ENCODE measurements around the gene NEDD9.
A peak's percentile ranks its signal among the peaks of the same experiment; 100 is the strongest.

The NEDD9 gene

DNA sequence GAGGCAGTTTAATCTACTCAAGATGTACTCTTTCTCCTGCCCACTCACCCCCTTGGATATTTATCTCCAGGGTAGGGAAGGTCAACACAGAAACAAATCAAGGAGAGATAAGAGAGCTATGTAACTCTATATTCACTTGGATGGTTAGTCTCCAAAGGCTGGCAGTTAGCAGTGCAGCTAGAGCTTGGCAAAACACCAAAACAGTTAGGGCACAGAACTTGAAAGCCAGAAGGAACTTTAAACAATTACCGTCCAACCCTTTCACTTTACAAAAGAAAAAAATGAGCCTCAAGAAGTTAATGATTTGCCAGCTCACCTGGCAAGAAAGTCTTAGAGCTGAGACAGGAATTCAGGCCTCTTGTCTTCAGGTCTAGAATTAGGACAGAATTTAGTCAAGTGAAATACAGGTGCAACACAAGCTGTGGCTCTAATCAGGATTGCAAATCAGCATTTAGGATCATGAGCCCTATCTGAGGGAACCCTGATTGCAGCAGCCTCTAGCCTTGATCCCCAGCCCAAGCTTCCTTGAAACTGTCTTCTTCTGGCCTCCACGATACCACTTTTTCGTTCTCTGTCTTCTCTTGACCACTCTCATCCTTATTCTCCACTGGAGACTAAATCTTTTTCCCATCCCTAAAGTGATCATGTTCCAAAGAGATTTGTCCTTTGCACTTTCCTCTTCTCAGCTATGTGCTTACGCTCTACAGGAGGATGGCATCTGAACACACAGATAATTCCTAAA is 14.9 kb downstream of the NEDD9 start:
- DNase-seq = peak; percentile 51

DNA sequence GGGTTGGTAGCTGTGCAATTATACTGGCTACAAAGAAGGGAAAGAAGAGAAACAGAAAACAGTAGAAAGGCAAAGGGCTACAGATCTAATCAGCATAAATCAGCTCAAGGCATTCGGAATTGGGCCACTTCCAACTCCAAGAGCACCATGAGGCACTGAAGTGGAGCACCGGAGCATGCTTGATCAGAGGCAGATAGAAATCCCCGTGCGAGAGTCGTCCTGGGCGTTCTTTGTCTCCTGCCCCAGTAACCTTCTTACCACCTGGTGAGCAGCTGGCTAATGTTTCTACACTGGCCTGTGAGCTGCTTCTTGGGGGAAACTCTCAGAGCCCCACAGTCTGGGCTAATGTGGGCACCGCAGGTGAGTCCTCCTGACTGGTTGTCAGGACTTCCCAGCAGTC is 16.7 kb downstream of the NEDD9 start:
- DNase-seq = no peak

DNA sequence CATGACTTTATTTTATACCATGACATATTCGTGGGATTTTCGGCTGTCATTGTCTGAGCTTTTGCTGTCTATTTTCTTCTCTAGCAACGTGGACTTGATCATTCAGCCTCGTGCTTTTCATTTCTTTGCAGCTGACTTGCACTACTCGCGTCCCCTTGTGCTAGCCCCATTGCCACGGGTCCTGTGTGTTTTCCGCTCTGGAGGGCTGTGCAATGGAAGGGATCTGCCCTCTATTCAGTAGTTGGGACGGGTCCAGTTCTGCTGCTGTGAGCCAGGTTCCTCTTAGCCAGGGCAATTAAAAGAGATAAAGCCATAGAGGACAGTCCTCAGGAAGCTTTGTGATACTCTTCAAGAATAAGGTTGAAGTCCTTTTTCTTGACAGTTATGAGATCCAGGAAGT is 17.6 kb downstream of the NEDD9 start:
- DNase-seq = no peak

DNA sequence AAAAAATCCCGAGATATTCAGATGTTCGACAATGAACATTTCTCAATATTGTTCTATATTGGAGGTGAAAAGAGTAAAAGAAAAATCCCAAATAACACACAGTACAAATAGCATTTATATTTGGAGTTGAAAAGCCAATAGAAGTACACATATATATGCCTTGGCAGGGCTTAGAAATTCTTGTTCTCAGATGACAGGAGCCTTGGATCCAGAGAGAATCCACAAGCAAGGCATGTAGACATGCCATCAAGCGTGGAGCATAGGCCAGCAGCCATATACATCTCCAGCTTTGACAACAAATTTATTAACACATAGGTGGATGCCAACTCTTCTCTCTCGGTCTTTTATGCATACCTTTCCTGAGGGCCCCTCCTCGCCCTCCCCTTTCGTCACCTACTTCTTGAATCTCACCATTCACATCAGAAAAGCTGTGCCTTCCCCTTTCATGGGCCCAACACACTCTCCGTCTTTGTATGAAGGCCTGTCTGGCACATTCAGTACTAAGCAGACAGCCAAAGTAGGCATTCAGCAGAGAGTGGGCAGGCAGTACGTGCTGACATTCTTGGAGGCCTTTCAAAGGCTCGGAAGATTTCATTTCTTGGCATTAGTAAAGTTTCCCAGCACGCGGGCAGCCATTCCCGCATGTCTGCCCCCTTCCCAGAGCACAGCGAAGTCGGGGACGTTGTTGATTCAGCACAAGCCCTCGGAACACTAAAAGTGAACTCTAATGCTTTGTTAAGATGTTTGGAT is 18.2 kb downstream of the NEDD9 start:
- DNase-seq = no peak

DNA sequence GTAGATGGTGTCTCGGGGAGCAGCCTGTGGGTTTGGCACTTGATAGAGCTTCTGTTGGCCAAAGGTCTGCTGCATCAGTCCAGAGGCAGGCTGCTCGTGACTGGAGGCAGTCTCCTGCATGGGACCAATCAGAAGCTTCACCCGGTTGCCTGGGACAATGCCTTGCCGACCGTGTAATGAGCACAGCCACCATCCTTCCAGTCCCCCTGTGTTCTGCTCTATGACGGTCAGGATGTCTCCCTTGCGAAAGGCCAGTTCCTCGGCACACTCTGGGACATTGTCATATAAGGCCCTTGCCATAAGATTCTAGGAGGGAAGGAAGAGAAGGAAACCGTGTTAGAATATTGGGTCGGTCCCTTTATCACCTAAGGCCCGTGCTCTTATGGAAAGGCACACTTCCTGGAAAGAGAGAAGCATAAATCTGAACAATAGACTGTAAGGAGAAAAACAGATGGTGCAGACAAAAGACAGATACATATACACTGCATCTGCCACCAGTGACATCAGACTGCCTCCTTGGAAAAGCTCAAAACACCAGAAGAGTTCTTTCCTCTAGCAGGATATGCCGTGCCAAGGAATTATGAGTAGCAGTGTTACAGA is 18.9 kb downstream of the NEDD9 start:
- no peak for DNase-seq

DNA sequence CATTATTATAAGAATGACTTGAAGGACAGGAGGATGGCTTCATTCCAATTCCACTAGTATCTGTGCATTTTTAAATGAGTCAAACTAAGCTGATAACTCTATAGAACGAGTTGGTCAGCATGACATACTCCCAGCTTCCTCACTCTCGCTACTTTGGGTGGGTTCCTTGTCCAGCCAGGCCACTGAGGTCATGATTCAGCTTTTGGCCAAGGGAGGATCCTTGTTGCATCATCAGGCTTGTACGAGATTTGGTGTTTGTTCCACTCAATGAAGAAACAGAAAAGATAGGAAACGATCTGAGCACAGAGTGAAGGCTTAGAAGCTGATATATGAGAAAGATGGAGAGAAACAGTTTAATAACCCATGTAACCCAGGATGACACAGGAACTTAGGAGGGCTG is 19.8 kb downstream of the NEDD9 start:
- DNase-seq = no peak

DNA sequence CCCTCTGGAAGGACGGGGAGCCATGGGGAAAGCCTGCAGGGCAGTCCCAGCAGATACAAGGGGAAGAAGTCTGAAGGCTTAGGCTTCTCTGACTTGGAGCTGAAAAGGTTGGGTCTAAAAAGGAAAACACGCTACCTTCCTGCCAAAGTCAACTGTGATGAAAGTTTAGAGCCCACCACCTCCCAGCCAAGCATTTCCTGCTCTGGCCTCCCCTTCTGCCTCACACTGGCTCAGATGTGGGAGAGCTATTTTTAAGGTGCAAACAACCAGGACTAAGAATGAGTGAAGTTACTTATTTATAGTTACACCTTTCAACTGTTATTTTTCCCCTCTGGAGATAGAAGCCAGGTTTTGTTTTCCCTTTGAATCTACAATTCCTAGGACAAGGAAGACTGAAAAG is 21.2 kb downstream of the NEDD9 start:
- DNase-seq = no peak

DNA sequence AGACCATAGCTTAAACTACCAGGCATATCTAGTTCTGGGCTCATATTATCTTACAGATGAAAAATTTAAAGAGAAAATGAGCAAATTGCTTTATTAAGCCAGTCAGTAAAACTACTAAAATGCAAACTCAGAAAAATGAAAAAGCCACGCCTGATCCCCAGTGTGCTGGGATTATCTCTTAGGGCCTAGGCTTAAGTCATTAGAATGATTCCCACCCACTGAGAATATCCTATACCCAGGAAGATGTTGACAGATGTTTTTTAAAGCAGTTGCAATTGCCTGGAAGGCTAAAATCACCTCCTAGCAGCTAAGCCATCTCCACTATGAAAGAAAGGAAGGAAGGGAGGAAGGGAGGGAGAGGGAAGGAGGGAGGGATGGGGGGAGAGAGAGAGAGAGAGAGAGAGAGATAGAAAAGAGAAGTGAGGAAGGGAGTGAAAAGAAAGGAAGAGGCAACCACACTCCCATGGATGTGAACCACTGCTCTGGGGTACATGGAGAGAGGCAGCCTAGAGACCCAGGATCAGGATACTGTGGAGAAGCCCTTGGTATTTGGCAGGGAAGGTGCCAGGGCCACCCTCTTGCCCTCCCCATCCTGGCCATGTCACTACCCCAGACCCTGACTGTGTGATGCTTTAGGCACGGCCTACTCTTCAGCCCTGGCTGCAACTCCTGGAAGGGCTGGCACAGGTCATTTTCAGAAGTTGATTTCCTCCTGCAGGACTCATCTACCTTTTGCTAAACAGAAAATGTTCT is 21.9 kb downstream of the NEDD9 start:
- DNase-seq = no peak

DNA sequence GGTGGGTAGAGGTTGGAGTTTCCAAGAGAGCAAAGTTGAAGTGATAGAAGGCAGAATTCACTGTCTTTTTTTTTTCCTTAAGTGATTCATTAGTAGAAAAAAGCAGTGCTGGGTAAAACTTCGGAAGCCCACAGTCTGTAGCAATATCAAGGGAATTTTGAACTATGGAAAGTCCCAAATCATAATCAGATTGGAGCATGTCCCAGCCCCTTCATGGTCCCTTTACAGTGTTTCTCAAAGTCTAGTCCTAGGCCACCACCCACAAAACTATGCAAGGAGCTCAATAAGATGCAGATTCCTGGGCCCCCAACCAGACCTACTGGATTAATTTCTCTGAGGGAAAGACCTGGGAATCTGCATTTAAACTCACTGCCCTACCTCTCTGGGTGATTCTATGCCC is 22.6 kb downstream of the NEDD9 start:
- DNase-seq = no peak

DNA sequence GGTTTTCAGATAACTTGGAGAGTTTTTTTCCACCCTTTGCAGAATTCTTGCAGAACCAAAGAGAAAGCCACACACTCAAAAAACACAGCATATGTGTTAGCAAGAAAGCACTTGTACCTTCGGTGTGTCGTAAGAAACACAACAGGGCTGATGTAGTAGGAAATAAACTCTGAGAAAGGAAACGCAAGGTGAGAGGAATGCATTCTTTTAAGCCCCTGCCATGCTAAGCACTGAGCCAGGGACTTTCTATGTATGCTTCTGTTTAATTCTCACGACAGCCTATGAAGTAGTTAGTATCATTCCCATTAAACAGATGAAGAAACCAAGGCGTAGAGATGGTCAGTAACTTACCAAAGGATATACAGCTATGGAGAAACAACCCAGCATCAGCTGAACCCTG is 23.1 kb downstream of the NEDD9 start:
- no peak for DNase-seq

DNA sequence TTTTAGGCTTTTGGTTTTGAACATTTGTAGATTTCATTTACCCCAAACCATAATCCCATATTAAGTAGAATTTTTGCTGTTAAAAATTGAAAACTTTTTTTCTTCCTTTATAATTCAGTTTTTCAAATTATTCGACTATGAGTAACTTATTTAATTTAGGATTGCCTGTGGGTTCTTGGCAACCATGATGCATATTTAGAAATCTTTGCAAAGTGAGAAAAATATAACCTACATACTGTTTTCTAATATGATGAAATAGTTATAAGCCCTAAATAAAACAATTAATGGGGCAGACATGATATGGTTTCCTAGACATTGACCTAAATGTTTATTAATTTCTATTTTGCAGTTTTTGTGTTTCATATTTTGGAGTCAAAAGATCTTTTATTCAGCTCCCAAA is 23.6 kb downstream of the NEDD9 start:
- DNase-seq = no peak

DNA sequence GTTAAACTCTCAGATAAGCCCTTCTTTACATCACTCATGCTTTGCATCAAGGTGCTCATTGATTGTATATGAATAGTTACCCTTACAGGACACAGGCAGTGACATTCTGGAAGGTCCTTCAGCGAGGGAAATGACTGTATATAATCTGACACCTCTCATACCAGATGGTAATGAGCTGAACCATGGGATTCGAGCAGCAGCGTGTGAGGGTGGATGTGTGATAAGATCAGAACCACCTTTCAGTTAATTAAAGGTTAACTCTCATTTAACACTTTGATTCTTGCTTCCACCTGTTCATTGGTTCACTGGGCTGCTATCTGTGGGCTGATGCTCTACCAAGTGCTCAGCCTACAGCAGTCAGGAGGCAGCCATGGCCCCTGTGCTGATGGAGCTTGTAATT is 24.2 kb downstream of the NEDD9 start:
- DNase-seq = no peak

DNA sequence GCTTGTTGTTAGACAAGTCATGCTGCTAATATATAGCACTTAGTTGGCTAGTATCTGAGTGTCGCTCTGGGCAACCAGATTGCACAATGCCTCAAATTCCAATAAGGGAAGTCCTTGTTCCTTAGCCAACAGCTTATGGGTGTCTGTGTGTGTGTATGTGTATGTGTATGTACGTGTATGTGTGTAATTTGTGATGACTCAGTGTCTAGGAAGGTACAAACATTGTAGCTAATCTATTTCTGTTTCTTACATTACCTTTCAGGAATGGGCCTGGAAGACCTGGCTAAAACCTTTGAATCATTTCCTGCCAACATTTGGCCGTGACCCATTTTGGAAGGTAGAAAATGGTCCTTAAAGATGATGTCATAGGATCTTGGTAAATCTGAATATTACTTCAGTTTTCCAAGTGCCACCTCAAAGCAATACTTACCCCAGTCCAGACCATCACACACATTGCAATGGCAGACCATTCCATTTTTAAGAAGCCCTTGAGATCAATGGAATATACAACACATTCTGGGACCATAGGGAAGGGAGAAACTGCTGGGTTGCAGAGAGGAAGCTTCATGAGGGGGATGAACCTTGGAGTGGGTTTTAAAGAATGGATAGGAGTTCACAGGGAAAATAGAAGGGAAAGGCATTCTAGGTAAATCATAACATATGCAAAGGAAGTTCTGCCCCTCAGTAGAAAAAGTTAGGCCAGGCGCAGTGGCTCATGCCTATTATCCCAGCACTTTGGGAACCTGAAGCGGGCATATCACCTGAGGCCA is 25.1 kb downstream of the NEDD9 start:
- DNase-seq = peak; percentile 74

DNA sequence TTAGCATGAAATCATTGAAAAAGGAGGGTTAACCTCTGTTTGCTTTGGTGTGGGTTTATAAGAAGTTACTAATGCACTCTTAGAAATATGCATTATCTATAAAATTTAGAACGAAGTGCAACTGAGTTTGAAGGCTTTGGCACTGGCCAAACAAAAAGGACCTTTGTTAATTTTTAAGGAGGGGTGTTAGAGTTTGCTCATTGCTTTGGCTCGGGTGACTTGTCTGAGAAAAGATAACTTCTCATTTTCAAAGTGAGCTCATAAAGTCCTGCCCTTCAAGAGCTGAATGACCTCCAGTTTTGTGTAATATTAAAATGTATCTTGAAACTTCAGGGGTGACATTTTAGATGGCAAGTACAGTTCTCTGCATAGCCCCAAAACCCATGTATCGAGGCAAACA is 25.9 kb downstream of the NEDD9 start:
- no peak for DNase-seq

DNA sequence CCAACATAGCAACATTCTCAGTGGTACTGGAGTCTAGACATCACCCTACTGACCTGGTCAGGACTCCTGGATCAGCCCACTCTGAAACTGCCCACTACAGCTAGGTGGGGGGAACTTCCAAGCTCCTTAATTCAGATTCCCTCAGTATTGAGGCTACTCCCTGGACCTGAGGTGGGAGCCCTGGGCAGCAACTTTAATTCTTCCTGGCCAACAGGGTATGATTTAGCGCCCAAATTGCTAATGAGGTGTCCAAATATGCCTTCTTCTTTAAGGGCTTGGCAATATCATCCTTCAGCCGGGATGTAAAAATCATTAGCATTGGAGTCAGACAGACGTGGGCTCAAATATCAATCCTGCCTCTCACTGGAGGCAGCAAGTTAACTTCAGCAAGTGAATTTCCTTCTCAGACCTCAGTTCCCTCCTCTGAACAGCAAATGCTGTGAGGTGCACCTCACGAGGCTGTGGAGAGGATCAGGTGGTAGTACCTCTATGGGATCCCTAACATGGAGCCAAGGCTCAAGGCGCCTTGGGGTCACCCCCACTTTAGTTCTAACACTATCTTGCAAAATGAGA is 27.6 kb downstream of the NEDD9 start:
- DNase-seq = no peak

DNA sequence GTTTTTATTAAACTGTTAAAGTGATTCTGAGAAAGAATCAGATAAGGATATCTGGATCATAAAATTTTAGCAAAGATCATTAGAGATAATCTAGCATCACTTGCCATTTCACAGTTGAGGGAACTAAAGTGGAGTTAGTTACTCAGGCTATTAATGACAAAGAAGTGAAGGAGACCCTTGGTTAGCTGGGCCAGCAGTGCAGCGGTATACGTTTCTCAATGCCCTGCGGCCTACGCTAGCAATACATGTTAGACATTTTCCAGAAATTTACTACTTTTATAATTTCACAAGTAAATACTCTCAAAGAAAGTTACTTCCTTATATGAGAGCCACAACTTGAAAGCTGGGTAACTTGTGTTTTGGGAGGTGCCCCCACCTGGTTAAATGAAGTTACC is 28.5 kb downstream of the NEDD9 start:
- no peak for DNase-seq

DNA sequence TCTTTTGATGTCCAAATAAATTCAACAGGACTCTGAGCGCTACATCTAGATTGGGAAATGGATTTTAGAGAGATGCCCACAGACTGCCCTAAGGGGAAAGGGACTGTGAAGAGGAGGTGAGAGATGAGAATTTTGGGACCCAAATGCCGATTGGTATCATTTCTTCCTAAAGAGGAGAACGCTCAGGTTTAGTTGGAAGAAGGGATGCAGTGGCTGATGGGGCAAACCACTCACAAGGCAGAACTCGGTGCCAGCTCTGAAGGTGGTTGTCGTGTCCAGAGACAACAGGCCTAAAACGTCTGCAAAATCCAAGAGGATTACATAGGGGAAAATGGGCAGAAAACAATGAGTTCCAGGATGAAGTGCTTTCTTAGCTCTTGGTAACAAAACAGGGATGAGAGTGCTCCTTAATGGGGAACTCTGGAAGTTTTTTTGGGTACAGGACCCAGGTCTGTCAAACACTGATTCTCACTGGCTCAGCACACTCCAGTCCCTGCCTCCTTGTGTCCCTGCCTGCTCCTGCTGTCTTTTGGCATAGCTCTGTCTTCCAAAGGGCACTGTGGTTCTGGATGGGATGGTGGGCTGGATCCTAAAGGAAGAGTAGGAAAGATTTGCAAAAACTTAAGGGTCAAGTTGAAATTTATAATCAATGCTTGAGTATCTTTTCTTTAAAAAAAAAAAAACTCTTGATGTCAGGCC is 29.0 kb downstream of the NEDD9 start:
- no peak for DNase-seq

DNA sequence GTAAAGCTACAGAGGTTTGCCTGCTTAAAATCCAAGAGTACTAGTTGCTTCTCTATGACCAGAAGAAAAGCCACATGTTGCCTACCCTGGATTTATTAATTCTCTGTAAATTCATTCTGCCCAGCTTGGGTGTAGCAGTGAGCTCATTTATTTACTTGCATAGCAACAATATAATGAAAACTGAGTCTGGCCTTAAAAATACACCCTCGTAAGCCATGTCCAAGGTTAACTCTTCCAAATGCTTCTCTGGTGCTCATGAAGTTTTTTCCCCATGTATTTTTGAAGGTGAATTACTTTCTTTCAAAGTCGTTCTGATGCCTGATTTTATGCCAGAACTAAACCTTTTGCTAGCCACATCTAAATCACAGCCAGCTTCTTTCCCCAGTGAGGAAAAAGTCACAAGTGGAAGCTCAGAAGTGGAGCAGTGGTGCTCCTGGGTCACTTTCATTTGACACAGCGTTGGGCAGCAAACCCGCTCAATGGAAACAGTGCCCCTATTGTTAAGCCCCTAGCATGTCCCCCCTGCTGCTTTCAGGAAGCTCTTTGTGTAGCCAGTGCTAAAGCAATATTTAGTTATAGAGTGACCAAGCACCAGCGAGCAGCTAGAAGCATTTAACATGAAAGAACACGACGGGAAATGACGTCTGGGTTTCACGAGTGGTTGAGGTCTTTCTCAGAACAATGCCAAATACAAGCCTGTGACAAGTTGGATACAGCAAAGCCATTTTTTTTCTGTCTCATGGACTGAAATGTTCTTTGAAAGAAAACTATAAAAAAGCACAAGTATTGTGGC is 29.8 kb downstream of the NEDD9 start:
- no peak for DNase-seq

DNA sequence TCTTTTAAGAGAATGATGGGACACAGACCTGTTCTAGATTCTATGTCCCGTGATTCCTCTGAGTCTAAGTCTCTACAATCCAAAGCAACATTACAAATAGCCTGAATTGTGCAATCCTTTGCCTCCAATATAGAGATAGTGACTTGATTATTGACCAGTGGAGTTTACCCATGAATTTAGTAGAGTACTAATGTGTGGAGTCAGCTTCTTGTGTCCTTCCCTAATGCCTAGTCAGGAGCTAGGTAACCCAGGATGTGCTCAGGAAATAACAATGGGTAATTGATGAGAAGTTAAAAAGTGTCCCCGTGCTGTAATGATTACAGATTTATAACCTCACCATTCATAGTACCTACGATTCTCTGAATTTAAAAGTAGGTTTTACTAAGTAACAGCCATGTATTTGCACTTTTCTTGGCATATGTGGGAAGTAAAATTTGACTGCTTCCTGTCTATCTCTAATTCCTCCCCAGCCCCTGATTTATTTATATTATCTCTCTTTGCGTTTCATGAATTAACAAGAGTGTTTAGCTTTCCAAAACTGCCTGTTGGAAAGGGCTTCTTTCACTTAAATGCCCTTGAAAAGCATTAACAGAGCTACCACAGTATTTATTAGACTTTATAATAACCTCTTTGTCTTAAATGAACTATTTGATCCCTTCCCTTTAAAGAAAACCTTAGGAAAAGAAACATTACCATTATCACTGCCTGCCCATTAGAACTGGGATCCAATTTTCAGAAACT is 30.5 kb downstream of the NEDD9 start:
- DNase-seq = no peak

DNA sequence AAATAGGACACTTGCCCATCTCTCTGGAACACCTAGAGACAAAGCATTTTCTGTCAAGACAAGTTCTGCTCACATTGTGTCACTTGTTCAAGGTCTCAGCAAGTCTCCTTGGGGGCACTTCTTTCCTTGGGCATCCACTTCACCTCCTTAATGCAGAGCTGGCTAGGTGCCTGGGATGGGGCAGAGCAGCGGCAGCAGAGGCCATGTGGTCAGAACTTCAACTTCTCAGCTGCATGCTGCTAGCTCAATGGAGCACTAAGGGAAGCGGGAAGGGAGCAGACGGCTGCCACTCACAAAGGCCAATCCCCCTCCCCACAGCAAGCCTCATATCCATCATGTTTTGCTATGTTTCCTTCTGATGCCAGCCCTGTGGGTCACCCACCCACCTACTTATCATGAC is 31.5 kb downstream of the NEDD9 start:
- DNase-seq = no peak

Data from hematopoietic multipotent progenitor cell treated with erythropoietin and hydrocortisone succinate and interleukin-3 and kit ligand, for 4 days (in vitro differentiated cells).